Activated CD8-positive, alpha-beta memory T cell treated with anti-CD3 and anti-CD28 coated beads, Interleukin-2, amount 50 U/mL, for 1 hour (primary cell): ENCODE measurements around the gene ADH5.
A peak's percentile ranks its signal among the peaks of the same experiment; 100 is the strongest.
"Not testable (repeated sequence)": the region's sequence is repeated elsewhere in the genome, so short reads cannot be mapped to it uniquely, and the experiment has no call there.

Source experiments
- DNase-seq: peaks from one replicate; pipeline ENCODE4 v3.0.0-alpha.2; 2020; ENCODE audit errors: extremely low read depth

Gene ADH5

GRCh38 chr4:99088481-99089365, at the start of gene ADH5:
TSS of gene ADH5 (minus strand) at chr4:99088788. CDS start at chr4:99088700, 88 bp downstream.
- DNase-seq, result peak; percentile 83

- DNase-seq, result no peak
Observed at GRCh38 chr4:99136329-99136728, 47.7 kb upstream of the ADH5 start.

- DNase-seq, result no peak
Observed at GRCh38 chr4:99135541-99136162, 47.1 kb upstream of the ADH5 start.

GRCh38 chr4:99134586-99134985, 46.0 kb upstream of the ADH5 start:
- no peak for DNase-seq

- DNase-seq, result no peak
Observed at GRCh38 chr4:99131378-99131777, 42.8 kb upstream of the ADH5 start.

GRCh38 chr4:99126376-99126775, 37.8 kb upstream of the ADH5 start:
- DNase-seq, result no peak

GRCh38 chr4:99121008-99121407, 32.4 kb upstream of the ADH5 start:
- no peak for DNase-seq

GRCh38 chr4:99120501-99120900, 31.9 kb upstream of the ADH5 start:
- no peak for DNase-seq

- no peak for DNase-seq
Observed at GRCh38 chr4:99117876-99118693, 29.5 kb upstream of the ADH5 start.

GRCh38 chr4:99117122-99117841, 28.7 kb upstream of the ADH5 start:
- not testable (repeated sequence) for DNase-seq

- DNase-seq, result not testable (repeated sequence)
Observed at GRCh38 chr4:99109286-99109685, 20.7 kb upstream of the ADH5 start.

- no peak for DNase-seq
Observed at GRCh38 chr4:99104153-99104552, 15.6 kb upstream of the ADH5 start.

GRCh38 chr4:99103166-99103565, 14.6 kb upstream of the ADH5 start:
- no peak for DNase-seq

GRCh38 chr4:99102634-99103033, 14.0 kb upstream of the ADH5 start:
- no peak for DNase-seq

GRCh38 chr4:99100876-99101275, 12.3 kb upstream of the ADH5 start:
- DNase-seq, result no peak

GRCh38 chr4:99099814-99100213, 11.2 kb upstream of the ADH5 start:
- not testable (repeated sequence) for DNase-seq

- no peak for DNase-seq
Observed at GRCh38 chr4:99099311-99099710, 10.7 kb upstream of the ADH5 start.

GRCh38 chr4:99091841-99092240, 3.3 kb upstream of the ADH5 start:
- DNase-seq, result not testable (repeated sequence)

- no peak for DNase-seq
Observed at GRCh38 chr4:99091216-99091575, 2.6 kb upstream of the ADH5 start.

- DNase-seq, result no peak
Observed at GRCh38 chr4:99090481-99091215, 2.1 kb upstream of the ADH5 start.

GRCh38 chr4:99088023-99088449, 552 bp downstream of the ADH5 start:
- DNase-seq, result no peak
